Measurements from ENCODE around the gene RAB17.

Gene RAB17

DNA sequence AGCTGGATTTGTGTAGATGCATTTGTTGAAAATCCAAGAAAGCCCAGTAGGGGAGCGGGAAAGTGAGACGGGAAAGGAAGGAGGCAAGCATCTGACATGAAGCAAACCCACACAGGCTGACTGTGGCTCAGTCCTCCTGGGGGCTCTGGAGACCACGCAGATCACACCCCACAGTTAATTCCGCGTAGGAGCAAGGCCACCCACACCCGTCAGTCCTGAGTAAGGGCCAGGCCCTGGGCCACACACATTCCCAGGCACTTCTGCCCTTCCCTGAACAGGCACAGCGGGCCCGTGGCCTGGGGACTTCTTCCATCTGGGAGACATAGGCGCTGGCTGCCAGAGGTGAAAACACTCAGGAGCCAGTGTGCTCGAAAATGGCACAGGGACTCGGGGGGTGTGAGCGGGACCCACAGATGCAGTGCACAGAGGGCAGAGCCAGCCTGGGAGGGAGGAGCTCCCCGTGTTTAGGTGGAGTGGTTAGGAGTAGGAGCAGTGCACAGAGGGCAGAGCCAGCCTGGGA lies 43.6 kb downstream of the RAB17 start:
- H3K4me3 ChIP-seq (replicated peaks; ENCODE audit: low read depth, low read length): no peak overlapping the region
- H3K27me3 ChIP-seq (replicated peaks; ENCODE audit: control insufficient read depth, insufficient read depth, low read length): no peaks in the 10 kb centered on the region
- H3K36me3 ChIP-seq (ENCODE audit: control insufficient read depth, insufficient read depth, low read length): no peaks in the 10 kb centered on the region
- TF ChIP-seq, protein P1, sequence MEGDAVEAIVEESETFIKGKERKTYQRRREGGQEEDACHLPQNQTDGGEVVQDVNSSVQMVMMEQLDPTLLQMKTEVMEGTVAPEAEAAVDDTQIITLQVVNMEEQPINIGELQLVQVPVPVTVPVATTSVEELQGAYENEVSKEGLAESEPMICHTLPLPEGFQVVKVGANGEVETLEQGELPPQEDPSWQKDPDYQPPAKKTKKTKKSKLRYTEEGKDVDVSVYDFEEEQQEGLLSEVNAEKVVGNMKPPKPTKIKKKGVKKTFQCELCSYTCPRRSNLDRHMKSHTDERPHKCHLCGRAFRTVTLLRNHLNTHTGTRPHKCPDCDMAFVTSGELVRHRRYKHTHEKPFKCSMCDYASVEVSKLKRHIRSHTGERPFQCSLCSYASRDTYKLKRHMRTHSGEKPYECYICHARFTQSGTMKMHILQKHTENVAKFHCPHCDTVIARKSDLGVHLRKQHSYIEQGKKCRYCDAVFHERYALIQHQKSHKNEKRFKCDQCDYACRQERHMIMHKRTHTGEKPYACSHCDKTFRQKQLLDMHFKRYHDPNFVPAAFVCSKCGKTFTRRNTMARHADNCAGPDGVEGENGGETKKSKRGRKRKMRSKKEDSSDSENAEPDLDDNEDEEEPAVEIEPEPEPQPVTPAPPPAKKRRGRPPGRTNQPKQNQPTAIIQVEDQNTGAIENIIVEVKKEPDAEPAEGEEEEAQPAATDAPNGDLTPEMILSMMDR (IDR thresholded peaks at IDR 0.05; ENCODE audit: insufficient read depth, low read length, poor library complexity, severe bottlenecking): no peak
- DNase-seq (ENCODE audit: extremely low read depth, insufficient read length): no peak

DNA sequence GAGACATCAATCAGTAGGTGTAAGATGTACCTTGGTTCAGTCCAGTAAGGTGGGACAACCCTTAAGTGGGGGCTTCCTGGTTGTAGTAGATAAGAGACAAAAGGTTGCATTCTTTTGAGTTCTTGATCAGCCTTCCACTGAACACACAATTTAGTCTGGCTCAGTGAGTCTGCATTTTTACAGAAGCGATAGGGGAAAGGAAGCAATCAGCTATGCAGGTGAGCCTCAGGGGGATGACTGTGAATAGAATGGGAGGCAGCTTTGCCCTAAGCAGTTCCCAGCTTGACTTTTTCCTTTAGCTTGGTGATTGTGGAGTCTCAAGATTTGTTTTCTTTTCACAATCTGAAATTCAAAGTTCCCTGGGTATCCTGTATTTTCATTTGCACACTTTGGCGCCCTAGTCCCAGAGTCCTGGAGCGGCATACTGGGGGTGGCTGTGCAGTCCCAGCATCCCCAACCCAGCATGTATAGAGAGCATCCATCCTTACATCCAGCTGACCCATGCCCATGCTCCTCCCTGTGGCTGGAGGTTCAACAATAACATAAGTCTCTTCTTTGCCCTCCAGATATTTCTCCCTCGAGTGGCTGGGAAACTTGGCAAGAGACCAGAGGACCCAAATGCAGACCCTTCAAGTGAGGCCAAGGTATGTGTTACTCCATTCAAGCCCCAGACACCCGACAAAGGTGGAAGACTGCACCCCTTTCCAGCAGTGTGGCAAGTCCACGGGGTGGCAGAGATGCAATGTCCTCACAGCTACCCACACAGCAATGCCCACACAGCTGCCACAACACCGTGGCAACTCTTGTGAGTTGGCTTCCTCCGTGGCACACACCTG lies 44.3 kb downstream of the RAB17 start:
- Histone ChIP-seq H3K27me3 (replicated peaks; ENCODE audit: control insufficient read depth, insufficient read depth, low read length) (no peaks in the 10 kb centered on the region), H3K36me3 (ENCODE audit: control insufficient read depth, insufficient read depth, low read length) (no peaks in the 10 kb centered on the region), H3K4me3 (replicated peaks; ENCODE audit: low read depth, low read length) (no peak overlapping the region)
- no peak for DNase-seq (ENCODE audit: extremely low read depth, insufficient read length)
- TF ChIP-seq, protein P1 (IDR thresholded peaks at IDR 0.05; ENCODE audit: insufficient read depth, low read length, poor library complexity, severe bottlenecking): no peak

DNA sequence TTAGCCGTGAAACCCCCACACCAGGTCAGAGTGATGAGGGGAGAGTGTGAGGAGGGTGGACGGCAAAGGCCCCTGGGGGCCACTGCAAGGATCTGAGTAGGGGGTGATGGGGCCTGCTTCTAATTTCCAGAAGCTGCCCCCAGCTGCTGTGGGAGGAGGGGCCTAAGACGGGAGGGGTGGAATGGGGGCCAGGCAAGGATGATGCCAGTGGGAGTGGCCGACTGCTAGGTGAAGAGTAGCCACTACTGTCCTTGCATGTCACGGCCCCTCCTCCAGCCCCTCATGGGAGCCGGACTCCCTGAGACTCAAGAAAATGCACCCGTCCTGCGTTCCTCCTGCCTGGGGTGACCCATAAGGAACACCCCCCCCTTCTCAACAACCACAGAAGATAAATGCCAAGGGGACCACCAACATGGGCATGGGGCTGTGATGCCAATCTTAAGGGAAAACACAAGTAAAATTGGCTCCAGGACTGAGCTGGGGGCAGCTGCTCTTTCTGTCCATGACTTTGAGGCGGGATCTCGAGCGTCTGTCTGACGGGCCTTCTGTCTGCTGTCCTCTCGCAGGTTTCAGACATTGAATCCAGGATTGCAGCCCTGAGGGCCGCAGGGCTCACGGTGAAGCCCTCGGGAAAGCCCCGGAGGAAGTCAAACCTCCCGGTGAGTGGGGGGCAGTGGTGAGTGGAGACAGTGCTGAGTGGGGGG lies 48.4 kb downstream of the RAB17 start:
- Histone ChIP-seq H3K36me3 (ENCODE audit: control insufficient read depth, insufficient read depth, low read length) (no peaks in the 10 kb centered on the region), H3K4me3 (replicated peaks; ENCODE audit: low read depth, low read length) (no peak overlapping the region), H3K27me3 (replicated peaks; ENCODE audit: control insufficient read depth, insufficient read depth, low read length) (no peaks in the 10 kb centered on the region)
- DNase-seq (ENCODE audit: extremely low read depth, insufficient read length): no peak
- TF ChIP-seq, protein P1 (IDR thresholded peaks at IDR 0.05; ENCODE audit: insufficient read depth, low read length, poor library complexity, severe bottlenecking): no peak

DNA sequence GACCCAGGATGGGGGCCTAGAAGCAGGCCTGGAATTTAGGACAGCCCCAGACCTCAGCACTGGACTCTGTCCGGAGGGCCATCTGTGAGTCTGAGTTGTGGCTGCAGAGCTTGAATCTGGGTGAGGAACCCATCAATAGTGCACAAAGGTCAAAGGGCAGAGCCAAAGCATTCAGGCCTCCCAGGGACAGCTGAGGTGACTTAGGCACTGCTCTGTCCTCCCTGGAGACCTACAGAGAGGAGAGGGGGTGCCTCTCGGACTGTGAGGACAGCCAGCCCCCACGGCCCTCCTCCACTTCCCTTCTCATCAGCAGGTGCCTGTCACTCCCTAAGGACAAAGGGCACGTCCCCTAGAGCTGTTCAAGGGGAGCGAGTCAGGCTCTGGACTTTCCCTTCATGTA lies 49.3 kb downstream of the RAB17 start:
- no peak for DNase-seq (ENCODE audit: extremely low read depth, insufficient read length)
- Histone ChIP-seq H3K36me3 (ENCODE audit: control insufficient read depth, insufficient read depth, low read length) (no peaks in the 10 kb centered on the region), H3K4me3 (replicated peaks; ENCODE audit: low read depth, low read length) (no peak overlapping the region), H3K27me3 (replicated peaks; ENCODE audit: control insufficient read depth, insufficient read depth, low read length) (no peaks in the 10 kb centered on the region)
- TF ChIP-seq, protein P1 (IDR thresholded peaks at IDR 0.05; ENCODE audit: insufficient read depth, low read length, poor library complexity, severe bottlenecking): no peak

DNA sequence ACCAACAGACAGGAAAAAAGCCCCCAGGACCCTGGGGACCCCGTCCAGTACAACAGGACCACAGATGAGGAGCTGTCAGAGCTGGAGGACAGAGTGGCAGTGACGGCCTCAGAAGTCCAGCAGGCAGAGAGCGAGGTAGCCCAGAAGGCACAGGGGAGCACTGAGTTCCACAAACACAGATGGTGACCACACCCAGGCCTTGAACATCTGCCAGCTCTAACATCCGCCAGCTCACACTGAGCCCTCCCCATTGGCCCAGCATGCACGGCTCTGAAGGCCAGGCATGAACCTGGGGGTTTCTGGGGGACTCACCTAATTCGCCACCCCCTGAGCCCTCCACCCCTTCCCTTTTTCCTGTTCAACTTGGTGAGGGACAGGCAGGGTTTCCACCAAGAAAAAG lies 49.7 kb downstream of the RAB17 start:
- TF ChIP-seq, protein P1 (IDR thresholded peaks at IDR 0.05; ENCODE audit: insufficient read depth, low read length, poor library complexity, severe bottlenecking): no peak
- H3K4me3 ChIP-seq (replicated peaks; ENCODE audit: low read depth, low read length): no peak overlapping the region
- H3K27me3 ChIP-seq (replicated peaks; ENCODE audit: control insufficient read depth, insufficient read depth, low read length): no peaks in the 10 kb centered on the region
- H3K36me3 ChIP-seq (ENCODE audit: control insufficient read depth, insufficient read depth, low read length): no peaks in the 10 kb centered on the region
- no peak for DNase-seq (ENCODE audit: extremely low read depth, insufficient read length)

All from GM06990 (cell line).